Cortex of kidney (tissue), 1 donor: ENCODE measurements around the gene TMEM94.
"Not testable (repeated sequence)": the region's sequence is repeated elsewhere in the genome, so short reads cannot be mapped to it uniquely, and the experiment has no call there.

ENCODE experiments used
- DNase-seq: peaks from one replicate; lab custom pipeline; 2025; lab: John Stamatoyannopoulos, UW

TMEM94 gene

DNA sequence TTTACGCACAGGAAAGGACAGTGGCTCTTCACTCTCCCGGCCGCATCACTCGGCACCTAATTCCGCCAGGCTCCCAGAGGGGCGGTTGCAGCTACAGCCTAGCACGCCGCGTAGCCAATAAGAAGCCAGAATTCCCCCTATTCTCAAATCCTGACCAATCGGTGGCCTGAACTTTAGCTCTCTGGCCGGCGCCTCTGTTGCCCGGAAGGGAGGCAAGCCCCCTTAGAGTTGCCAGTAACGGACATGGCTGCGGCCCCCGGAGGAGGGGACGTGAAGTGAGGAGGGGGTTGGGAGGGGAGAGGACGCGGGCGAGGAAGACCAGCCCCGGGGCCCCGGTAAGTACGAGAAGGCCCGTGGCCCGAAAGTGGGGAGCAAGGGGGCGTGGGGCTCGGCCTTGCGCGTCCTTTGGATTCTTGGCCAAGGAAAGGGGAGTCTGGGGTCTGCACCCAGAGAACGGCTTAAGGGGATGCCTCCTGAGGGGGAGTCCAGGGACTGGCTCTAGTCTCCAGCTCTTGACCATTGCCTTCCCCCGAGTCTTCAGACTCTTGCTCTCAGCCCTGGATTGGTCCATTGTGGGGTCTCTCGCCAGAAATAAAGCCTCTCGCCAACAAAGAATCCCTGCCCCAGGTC is at the start of gene TMEM94:
Gene TMEM94 (plus strand): TSS at position 219 of the 630 bp plus-strand sequence. CDS start 15,271 bp downstream, outside the sequence.
- DNase-seq, result no peak

DNA sequence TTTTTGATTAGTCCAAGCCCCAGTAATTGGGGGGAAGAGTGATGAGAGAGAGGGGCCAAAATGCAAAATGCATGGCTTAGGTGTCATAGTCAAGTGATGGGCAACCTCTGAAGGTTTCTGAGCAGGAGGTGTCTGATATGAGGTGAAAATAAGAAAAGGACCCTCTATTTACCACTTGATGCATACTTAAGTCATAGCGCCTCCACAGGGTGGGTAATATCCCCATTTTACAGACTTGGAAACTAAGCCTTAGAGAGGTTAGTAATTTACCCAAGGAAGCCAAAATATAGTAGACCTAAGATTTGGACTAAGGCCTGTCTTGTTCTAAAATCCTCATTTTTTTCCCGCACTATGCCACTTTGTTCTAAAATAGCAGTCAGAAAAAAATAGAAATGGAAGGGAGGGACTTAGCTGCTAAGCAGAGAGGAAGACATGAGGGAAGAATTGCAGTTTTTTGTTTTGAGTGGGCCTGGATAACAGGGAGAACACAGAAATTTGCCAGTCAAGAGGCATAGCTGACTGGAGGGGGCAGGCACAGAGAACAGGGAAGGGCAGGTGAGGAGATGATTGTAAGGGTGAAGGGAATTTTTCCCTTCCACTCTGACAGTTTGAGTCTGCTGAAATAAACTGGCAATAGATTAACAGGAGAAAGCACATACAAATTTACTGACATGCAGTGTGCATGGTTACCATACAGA is 48.6 kb upstream of the TMEM94 start:
- no peak for DNase-seq

DNA sequence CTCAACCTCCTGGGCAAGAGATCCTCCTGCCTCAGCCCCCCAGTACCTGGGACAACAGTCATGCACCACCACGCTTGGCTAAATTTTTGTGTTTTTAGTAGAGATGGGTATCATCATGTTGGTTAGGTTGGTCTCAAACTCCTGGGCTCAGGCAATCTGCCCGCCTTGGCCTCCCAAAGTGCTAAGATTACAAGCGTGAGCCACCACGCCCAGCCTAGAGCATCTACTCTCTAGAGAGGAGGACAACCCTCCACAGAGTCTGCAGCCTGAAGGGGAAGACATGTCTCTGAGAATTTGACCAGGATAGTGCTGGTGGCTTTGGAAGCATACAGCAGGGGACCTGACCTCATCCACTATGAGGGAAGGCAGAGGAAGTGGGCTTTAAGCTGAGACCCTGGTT is 46.3 kb upstream of the TMEM94 start:
- no peak for DNase-seq

DNA sequence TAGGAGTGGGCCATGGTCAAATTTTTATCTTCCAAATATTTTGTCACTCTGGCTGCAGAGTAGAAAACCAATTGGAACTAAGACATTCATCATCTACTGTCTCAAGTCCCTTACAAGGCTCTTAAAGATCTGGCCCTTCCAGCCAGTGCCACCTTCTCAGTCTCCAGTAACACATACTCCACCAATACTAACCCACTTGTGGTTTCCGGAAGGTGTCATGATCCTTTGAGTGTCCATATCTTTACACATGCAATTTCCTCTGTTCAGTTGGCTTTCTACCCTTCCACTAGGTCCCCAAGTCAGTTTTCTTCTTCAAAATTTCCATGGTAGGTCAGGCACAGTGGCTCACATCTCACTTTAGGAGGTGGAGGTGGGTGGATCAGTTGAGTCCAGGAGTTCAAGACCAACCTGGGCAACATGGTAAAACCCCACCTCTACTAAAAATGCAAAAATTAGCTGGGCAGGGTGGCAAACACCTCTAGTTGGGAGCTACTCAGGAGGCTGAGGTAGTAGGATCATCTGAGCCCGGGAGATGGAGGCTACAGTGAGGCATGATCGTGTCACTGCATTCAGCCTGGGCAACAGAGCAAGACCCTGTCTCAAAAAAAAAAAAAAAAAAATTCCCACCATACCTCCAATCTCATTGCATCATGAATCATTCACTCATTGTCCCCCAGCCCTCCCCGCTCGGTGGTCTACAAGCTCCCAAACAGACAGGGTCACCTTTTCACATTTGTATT is 44.9 kb upstream of the TMEM94 start:
- no peak for DNase-seq

DNA sequence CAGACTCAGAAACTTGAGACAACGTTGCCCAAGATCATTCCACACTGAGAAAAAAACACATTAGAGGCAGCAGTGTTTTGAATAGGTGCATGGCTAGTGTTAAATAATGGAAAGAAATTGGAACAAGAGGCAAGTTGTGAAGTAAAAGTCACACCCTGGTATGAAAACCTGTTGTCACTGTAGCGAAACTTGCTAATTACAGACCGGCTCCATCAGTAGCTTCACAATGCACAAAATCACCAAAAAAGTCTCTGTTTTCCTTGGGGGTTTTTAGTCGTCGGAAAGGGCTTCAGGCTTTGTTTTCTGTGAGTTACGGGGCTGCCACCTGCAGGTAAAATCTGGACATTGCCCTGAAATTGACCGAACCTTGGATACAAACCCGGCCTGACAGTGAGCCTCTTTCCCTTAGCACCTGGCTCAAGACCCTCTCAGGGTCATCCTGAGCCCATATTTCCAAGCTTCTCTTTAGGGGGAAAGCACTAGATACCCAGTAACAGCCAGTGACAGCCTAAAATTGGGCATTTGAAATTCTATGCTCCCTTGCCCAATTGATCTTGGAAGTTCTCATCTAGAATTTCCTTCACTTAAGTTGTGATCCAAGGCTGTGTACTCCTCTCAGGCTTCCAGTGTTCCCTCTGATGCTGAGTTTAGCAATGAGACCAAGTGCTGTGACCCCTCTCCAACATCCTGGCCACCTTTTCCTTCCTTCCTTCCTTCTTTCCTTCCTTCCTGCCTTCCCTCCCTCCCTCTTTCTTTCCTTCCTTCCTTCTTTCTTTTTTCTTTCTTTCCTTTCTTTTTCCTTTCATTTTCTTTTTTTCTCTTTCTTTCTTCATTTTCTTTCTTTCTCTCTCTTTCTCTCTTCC is 43.7 kb upstream of the TMEM94 start:
- DNase-seq, result no peak

DNA sequence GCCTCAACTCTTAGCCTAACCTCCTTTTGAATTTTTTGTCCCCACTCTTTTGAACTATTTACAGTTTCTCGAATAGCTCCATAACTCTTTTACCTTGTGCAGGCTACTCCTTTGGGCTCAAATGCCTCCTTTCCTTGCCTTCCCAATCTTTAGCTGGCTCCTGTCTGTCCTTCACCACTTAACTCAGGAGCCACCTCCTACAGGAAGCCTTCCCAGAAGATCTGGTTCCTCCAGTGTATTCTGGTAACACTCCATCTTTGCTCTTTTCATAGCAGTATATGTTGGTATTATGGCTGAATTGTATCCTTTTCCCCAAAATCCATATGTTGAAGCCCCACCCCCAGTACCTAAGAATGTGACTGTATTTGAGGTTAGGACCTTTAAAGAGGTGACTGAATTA is 41.9 kb upstream of the TMEM94 start:
- no peak for DNase-seq

DNA sequence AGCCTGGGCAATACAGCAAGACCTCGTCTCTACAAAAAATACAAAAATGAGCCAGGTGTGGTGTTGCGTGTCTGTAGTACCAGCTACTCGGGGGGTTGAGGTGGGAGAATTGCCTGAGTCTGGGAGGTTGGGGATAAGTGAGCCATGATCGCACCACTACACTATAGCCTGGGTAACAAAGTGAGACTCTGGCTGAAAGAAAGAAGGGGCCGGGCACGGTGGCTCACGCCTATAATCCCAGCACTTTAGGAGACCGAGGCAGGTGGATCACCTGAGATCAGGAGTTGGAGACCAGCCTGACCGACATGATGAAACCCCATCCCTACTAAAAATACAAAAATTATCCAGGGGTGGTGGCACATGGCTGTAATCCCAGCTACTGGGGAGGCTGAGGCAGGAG is 40.4 kb upstream of the TMEM94 start:
- no peak for DNase-seq

DNA sequence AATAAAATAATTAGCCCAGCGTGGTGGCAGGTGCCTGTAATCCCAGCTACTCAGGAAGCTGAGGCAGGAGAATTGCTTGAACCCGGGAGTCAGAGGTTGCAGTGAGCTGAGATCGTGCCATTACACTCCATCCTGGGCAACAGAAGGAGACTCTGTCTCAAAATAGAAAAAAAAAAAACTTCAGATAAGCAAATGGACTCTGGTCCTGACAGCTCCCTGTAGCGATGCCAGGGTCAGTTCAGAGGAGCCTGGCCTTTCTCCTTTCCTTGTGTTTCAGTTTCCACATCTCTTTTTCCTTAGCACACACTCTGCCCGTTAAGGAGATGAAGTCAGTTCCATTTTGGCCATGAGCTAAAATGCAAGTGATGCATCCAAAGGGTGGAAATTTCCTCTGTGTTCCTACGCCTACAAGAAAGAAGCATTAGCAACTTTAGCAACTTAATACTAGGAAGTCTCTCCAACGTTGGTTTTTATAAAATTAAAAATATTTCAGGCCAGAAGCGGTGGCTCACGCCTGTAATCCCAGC is 39.3 kb upstream of the TMEM94 start:
- no peak for DNase-seq

DNA sequence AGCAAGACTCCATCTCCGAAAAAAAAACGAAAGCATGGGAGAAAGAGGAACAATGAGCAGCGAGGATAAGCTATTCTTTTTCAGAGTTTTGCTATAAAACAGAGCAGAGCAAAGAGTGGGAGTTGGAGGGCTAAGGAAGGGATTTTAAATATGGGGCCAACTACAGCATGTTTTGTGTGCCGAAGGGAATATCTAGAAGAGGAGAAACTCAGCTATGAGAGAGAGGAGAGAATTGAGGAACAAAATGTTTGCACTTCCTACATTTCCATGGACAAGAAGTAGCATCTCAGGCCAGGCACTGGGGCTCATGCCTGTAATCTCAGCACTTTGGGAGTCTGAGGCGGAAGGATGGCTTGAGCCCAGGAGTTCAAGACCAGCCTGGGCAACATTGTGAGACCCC is 37.9 kb upstream of the TMEM94 start:
- DNase-seq, result no peak

DNA sequence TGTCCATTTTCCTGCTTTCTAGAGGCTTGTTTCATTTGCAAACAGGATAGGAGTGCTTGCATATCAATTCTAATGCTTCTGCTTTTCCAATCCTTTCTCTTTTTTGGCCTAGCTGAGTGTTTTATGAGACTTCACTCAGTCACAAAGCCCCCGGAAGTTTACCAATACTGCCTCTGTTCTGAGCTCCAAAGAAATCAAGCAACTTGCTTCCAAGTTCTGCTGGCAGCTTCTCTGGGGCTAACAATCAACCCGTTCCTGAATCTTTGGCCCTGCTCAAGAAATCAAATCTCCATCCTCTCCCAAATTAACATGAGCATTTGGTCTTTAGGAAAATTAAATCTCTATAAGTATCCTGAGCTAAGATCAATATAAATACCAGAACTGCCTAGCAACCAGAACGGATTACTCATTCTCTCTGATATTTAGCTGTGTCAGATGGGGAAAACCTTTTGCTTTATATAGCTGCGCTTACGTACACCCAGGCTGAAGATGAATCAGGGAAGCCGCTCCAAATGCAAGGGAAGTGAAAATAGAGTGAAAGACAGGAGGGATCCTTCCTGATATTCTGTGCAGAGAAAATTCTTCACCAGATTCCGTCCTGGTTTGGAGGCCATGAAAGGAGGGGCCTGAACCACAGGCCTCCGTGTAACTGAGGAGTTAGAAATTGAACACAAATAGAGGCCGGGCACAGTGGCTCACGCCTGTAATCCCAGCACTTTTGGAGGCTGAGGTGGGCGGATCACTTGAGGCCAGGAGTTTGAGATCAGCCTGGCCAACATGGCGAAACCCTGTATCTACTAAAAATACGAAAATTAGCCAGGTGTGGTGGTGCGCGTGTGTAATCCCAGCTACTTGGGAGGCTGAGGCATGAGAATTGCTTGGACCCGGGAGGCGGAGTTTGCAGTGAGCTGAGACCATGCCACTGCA is 27.6 kb upstream of the TMEM94 start:
- DNase-seq, result no peak

DNA sequence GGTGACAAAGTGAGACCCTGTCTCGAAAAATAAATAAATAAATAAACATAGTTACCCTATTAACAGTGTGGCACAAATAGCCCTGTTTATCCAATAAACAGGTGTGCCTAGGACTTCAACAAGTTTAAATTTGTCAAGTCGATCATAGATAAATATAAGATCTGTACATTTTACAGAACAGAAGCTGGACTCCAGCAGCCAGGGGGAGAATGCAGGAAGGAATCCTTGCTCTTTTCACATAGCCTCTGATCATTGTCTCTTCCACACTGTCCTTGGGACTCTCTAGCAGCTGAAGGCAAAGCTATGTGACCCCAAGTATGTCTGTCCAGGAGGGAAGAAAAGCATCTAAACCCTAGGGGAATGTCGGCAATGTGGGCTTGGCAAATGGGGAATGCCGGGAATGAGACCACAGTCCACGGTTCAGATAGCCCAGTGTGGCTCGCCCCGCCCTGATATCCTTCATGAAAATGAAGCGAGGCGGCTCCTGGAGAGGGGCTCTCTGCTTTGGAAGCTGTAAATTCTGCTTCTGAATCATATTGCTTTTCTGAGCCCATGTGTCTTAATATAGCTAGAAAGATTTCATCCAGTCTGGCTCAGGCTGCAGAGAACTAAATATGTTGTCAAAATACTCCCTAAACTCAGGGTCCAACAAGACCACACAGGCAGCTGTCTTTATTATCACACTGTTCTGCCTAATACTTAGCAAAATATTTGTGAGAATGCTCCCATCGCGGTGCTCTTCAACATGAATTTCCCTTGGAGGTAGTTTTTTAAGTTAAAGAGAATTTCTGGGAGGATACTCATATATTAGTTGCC is 26.1 kb upstream of the TMEM94 start:
- no peak for DNase-seq

DNA sequence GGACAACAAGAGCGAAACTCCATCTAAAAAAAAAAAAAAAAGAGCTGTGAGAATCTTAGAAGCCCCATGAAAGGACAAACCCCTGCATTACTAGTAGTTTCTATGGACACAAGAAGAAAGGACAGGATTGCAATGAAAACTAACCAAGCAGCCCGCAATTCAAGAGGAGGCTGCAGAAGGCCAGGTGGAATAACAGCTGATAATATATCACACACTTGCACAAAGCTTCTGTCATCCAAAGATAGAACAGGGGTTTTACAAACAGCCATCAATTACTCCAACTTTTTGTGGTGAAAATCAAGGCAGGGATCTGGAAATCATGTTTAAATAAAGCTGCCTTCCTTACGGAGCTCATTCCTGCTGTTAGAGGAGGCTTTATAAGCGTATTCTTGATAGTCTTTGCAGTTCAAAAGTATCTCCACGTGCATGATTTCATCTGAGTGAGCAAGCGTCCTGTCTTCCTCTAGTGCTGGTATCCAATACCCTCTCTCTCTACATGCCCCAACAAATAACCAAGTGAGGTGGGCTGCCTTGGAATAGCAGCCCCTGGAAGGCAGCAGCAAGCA is 23.1 kb upstream of the TMEM94 start:
- DNase-seq, result no peak

DNA sequence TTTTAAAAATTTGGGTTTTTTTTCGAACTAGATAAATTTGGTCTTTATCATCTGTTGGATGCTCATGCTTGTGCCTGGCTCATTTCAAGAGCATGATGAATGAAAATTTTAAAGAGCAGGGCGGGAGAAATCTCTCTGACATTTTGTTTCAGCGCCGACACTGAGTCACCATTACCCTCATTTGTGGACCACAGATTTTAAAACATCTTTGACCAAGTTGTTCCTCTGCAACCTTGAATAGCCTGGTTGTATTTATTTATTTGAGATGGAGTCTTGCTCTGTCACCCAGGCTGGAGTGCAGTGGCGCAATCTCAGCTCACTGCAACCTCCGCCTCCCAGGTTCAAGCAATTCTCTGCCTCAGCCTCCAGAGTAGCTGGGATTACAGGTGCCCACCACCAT is 22.0 kb upstream of the TMEM94 start:
- DNase-seq, result not testable (repeated sequence)

DNA sequence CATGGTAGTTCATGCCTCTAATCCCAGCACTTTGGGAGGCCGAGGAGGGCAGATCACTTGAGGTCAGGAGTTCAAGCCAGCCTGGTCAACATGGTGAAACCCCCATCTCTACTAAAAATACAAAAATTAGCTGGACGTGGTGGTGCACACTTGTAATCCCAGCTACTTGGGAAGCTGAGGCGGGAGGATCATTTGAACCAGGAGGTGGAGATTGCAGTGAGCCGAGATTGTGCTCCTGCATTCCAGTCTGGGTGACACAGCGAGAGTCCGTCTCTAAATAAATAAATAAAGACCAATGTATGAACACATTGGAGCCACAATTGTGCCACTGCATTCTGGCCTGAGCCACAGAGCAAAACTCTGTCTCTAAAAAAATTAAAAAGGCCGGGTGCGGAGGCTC is 19.0 kb upstream of the TMEM94 start:
- not testable (repeated sequence) for DNase-seq

DNA sequence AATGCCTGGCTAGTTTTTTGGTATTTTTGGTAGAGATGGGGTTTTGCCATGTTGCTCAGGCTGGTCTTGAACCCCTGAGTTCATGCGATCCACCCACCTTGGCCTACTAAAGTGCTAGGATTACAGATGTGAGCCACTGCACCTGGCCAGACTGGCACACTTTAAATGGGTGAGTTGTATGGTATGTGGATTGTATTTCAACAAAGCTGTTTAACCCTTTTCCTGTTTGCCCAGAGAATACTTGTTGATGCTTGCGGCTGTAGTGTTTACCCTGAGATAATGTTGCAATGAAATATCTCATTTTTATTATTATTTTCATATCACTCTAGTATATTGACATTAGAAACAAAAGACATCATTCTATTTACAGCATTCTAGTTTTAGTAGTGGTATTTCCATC is 17.1 kb upstream of the TMEM94 start:
- no peak for DNase-seq

DNA sequence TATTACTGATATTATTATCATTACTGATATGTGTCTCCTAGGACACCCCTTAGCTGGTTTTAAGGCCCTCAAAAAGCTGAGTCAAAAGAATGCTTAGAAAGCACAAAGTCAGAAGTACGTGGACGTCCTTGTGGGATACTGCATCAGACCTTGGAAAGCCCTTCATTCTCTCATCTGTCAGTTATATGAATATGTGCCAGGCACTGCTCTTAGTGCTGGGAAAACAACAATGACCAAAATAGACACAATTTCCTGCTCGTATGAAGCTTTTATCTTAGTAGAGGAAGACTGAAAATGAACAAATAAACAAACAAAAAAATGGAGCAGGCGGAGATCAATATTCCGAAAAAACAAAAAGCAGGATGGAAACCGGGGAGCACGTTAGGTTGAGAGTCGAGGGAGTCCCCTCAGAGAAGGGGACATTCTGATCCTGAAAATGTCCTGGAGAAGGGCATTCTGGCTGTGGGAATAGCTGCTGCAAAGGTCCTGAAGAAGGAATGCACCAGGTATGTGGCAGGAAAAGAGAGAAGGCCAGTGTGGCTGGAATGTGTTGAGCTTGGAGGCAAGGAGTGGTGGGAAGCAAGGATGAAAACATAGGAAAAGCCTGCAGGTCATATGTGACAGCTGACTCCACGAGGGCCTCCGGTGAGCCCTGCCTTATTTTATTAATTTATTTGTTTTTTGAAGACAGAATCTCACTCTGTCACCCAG is 15.5 kb upstream of the TMEM94 start:
- no peak for DNase-seq

DNA sequence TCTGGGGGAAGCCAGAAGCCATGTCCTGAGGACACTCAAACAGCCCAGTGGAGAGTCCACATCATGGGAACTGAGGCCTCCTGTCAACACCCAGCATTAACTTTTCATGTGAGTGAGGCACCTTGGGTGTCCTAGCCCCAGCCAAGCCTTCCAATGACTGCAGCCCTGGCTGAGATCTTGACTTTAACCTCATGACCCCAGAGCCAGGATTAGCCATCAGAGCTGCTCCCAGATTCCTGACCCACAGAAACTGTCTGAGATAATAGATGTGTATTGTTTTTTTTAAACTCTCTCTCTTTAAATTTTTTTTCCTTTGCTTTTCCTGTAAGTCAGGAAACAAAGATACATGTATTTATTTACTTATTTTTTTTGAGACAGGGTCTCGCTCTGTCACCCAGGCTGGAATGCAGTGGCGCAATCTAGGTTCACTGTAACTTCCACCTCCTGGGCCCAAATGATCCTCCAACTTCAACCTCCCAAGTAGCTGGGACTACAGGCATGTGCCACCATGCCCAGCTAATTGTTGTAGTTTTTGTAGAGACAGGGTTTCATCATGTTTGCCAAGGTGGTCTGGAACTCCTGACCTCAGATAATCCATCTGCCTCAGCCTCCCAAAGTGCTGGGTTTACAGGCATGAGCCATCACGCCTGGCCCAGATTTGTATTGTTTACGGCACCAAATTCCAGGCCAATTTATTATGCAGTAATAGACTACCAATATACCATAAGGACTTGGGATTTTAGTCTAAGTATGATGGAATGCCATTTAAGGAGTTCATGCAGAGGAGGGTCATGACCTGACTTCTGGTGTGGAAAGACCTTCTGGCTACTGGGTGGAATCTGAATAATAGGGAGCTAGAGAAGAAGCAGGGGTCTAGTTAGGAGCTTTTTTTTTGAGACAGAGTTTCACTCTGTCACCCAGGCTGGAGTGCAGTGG is 14.0 kb upstream of the TMEM94 start:
- no peak for DNase-seq

DNA sequence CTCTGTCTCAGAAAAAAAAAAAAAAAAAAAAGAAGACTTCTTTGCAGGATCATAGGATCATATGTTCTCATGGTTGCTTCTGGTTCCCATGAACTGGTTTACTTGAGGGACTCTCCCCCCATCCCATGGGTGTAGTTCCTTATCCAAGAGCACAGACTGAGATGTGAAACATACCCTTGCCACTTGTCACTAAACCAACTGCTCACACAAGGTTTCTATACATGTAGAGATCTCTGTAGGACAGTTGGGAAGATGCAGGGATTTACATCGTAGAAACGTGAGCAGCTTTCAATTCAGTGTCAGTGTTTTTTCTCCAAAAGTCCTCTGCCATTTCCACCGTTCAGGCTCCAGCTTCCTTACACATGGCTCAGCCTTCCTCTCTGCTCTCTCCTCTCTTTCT is 11.1 kb upstream of the TMEM94 start:
- DNase-seq, result no peak
